Neural cell (in vitro differentiated cells): ENCODE measurements around the gene PPEF2. TPM values are rescaled to one million over a fixed set of nuclear protein-coding genes. Genes with fewer than 3 reads are reported as not detected.

ENCODE experiments used
- H2AFZ ChIP-seq: fragments of 200-600, 300-800 bp; sonication (generic), shearing (Covaris generic); 2 replicates; pipeline ENCODE4 v1.6.0; 2014; ENCODE audit warnings: low read depth, mild to moderate bottlenecking, antibody characterized with exemption, low read length, moderate library complexity
- H3F3A ChIP-seq: fragments of 200-600 bp; shearing (Covaris generic); 2 replicates; pipeline ENCODE4 v1.6.1; 2016; ENCODE audit warnings: mild to moderate bottlenecking, moderate library complexity, mixed read lengths, antibody characterized with exemption, low read length; ENCODE audit not compliant: insufficient read depth, poor library complexity, severe bottlenecking
- H3K27ac ChIP-seq: fragments of 200-600, 300-800 bp; sonication (generic), shearing (Covaris generic); 2 replicates; pipeline ENCODE4 v1.5.1; 2014; ENCODE audit warnings: mild to moderate bottlenecking, low read length, moderate library complexity
- H3K27me3 ChIP-seq: fragments of 300-800, 200-600 bp; sonication (generic), shearing (Covaris generic); 2 replicates; pipeline ENCODE4 v1.6.0; 2014; ENCODE audit warnings: mild to moderate bottlenecking, low read depth, low read length, moderate library complexity; ENCODE audit not compliant: insufficient read depth
- H3K36me3 ChIP-seq: fragments of 300-800, 200-600 bp; sonication (generic), shearing (Covaris generic); 2 replicates; pipeline ENCODE4 v1.5.1; 2014; ENCODE audit warnings: mild to moderate bottlenecking, antibody characterized with exemption, low read length, moderate library complexity; ENCODE audit not compliant: insufficient read depth
- H3K4me2 ChIP-seq: fragments of 300-800, 200-600 bp; sonication (generic), shearing (Covaris generic); 2 replicates; pipeline ENCODE4 v1.6.0; 2014; ENCODE audit warnings: mild to moderate bottlenecking, low read length
- H3K4me3 ChIP-seq: fragments of 300-800, 200-600 bp; sonication (generic), shearing (Covaris generic); 2 replicates; pipeline ENCODE4 v1.5.1; 2014; ENCODE audit warnings: mild to moderate bottlenecking, low read length, moderate library complexity
- H3K79me2 ChIP-seq: fragments of 200-600 bp; shearing (Covaris generic); replicated peaks from 2 replicates; pipeline ENCODE4 v1.6.0; 2014; ENCODE audit warnings: mild to moderate bottlenecking, low read length, moderate library complexity; ENCODE audit not compliant: insufficient read depth
- H3K9ac ChIP-seq: fragments of 300-800, 200-600 bp; sonication (generic), shearing (Covaris generic); 2 replicates; pipeline ENCODE4 v1.6.1; 2016; ENCODE audit warnings: mild to moderate bottlenecking, low read length, mixed read lengths
- H3K9me2 ChIP-seq: fragments of 200-600 bp; shearing (Covaris generic); 2 replicates; pipeline ENCODE4 v1.6.1; 2016; ENCODE audit warnings: mild to moderate bottlenecking, low read length, mixed read lengths; ENCODE audit not compliant: insufficient read depth
- H3K9me3 ChIP-seq: fragments of 200-600, 300-800 bp; sonication (generic), shearing (Covaris generic); 2 replicates; pipeline ENCODE4 v1.6.1; 2016; ENCODE audit warnings: mild to moderate bottlenecking, mixed run types, low read length, moderate library complexity, mixed read lengths
- H4K20me1 ChIP-seq: fragments of 200-600 bp; shearing (Covaris generic); 2 replicates; pipeline ENCODE4 v1.6.1; 2016; ENCODE audit warnings: mild to moderate bottlenecking, mixed run types; ENCODE audit not compliant: insufficient read depth
- CTCF ChIP-seq: fragments of 450-650 bp; IDR thresholded peaks from 2 replicates; pipeline ENCODE4 v1.5.1; 2014; ENCODE audit warnings: antibody characterized with exemption, mild to moderate bottlenecking, moderate library complexity; ENCODE audit not compliant: poor library complexity, severe bottlenecking
- EP300 ChIP-seq: fragments of 450-650 bp; conservative IDR thresholded peaks from 2 replicates; pipeline ENCODE4 v1.6.1; 2014; ENCODE audit warnings: antibody characterized with exemption, mild to moderate bottlenecking, moderate library complexity; ENCODE audit not compliant: poor library complexity, severe bottlenecking
- EZH2 ChIP-seq: fragments of 200-600, 300-800 bp; shearing (Covaris generic), sonication (generic); IDR thresholded peaks from 2 replicates; pipeline ENCODE4 v1.6.1; 2014; ENCODE audit warnings: antibody characterized with exemption, low read length, borderline replicate concordance, mild to moderate bottlenecking; ENCODE audit not compliant: insufficient read depth, poor library complexity, severe bottlenecking
- MXI1 ChIP-seq: fragments of 450-650 bp; conservative IDR thresholded peaks from 2 replicates; pipeline ENCODE4 v1.6.1; 2014; ENCODE audit warnings: antibody characterized with exemption, mild to moderate bottlenecking; ENCODE audit not compliant: poor library complexity, severe bottlenecking
- POLR2AphosphoS5 ChIP-seq: IDR thresholded peaks from 2 replicates; pipeline ENCODE4 v1.6.1; 2012
- RAD21 ChIP-seq: fragments of 450-650 bp; conservative IDR thresholded peaks from 2 replicates; pipeline ENCODE4 v1.6.1; 2014; ENCODE audit warnings: antibody characterized with exemption, mild to moderate bottlenecking, moderate library complexity
- SMC3 ChIP-seq: fragments of 450-650 bp; conservative IDR thresholded peaks from 2 replicates; pipeline ENCODE4 v1.6.1; 2014; ENCODE audit warnings: antibody characterized with exemption, mild to moderate bottlenecking, moderate library complexity; ENCODE audit not compliant: poor library complexity
- TAF1 ChIP-seq: IDR thresholded peaks from 2 replicates; pipeline ENCODE4 v1.6.1; 2012; ENCODE audit warnings: low read depth
- polyA plus RNA-seq: library from polyadenylated mRNA; depleted of rRNA; stranded (reverse); fragments of >200 nt; gene quantifications from 2 replicates; pipeline ENCODE4 v1.2.3, GENCODE V29; 2014
- TF ChIP-seq, protein P1 (sequence below): IDR thresholded peaks from 2 replicates; pipeline ENCODE4 v1.6.1; 2012; ENCODE audit warnings: borderline replicate concordance

Gene PPEF2
- polyA plus RNA-seq, 1 donor from 2014 or later: 0.28 TPM

GRCh38 chr4:75820676-75821075, 81.6 kb downstream of the PPEF2 start:
- H3K4me3 ChIP-seq: no peak overlapping the region
- TF ChIP-seq MXI1: no peak
- no peak for TF ChIP-seq CTCF
- no peak for TF ChIP-seq SMC3
- TF ChIP-seq POLR2AphosphoS5: no peak
- TF ChIP-seq EP300: no peak
- no peak for TF ChIP-seq TAF1
- no peak for TF ChIP-seq EZH2
- no peak for TF ChIP-seq RAD21
- TF ChIP-seq, protein P1, sequence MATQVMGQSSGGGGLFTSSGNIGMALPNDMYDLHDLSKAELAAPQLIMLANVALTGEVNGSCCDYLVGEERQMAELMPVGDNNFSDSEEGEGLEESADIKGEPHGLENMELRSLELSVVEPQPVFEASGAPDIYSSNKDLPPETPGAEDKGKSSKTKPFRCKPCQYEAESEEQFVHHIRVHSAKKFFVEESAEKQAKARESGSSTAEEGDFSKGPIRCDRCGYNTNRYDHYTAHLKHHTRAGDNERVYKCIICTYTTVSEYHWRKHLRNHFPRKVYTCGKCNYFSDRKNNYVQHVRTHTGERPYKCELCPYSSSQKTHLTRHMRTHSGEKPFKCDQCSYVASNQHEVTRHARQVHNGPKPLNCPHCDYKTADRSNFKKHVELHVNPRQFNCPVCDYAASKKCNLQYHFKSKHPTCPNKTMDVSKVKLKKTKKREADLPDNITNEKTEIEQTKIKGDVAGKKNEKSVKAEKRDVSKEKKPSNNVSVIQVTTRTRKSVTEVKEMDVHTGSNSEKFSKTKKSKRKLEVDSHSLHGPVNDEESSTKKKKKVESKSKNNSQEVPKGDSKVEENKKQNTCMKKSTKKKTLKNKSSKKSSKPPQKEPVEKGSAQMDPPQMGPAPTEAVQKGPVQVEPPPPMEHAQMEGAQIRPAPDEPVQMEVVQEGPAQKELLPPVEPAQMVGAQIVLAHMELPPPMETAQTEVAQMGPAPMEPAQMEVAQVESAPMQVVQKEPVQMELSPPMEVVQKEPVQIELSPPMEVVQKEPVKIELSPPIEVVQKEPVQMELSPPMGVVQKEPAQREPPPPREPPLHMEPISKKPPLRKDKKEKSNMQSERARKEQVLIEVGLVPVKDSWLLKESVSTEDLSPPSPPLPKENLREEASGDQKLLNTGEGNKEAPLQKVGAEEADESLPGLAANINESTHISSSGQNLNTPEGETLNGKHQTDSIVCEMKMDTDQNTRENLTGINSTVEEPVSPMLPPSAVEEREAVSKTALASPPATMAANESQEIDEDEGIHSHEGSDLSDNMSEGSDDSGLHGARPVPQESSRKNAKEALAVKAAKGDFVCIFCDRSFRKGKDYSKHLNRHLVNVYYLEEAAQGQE: no peak
- H3F3A ChIP-seq: no peaks in the 10 kb centered on the region

DNA sequence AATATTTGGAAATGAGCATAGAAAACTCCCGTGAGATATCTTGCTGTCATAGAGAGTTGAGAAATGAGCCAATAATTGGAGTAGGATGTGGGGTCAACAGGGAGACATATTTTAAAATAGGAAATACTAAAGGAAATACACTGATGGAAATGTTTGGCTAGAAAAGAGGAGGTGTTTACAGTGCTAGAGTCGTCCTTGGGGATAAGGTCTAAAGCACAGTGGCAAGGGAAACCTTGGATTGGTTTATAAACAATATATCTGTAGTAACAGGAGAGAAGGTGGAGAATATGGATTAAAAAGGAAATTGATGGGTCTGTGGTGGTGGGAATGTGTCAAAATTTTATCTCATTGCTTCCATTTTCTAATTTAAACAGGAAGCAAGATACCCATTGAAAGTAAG, 82.1 kb downstream of the PPEF2 start:
- Histone ChIP-seq H2AFZ (no peak overlapping the region), H3K9me3 (no peaks in the 10 kb centered on the region), H4K20me1 (no peaks in the 10 kb centered on the region), H3K9me2 (no peaks in the 10 kb centered on the region), H3K4me2 (no peak overlapping the region), H3K4me3 (no peak overlapping the region), H3F3A (no peaks in the 10 kb centered on the region), H3K9ac (no peak overlapping the region), H3K27ac (no peak overlapping the region), H3K79me2 (no peaks in the 10 kb centered on the region), H3K27me3 (no peaks in the 10 kb centered on the region), H3K36me3 (no peaks in the 10 kb centered on the region)
- no peak for TF ChIP-seq POLR2AphosphoS5
- no peak for TF ChIP-seq EZH2

More at GRCh38 chr4:75820676-75821075, 81.6 kb downstream of the PPEF2 start:
- Histone ChIP-seq H3K9me3 (no peaks in the 10 kb centered on the region), H3K9me2 (no peaks in the 10 kb centered on the region), H4K20me1 (no peaks in the 10 kb centered on the region), H3K4me2 (no peak overlapping the region), H3K9ac (no peak overlapping the region), H2AFZ (no peak overlapping the region), H3K79me2 (no peaks in the 10 kb centered on the region), H3K36me3 (no peaks in the 10 kb centered on the region), H3K27ac (no peak overlapping the region), H3K27me3 (no peaks in the 10 kb centered on the region)

DNA sequence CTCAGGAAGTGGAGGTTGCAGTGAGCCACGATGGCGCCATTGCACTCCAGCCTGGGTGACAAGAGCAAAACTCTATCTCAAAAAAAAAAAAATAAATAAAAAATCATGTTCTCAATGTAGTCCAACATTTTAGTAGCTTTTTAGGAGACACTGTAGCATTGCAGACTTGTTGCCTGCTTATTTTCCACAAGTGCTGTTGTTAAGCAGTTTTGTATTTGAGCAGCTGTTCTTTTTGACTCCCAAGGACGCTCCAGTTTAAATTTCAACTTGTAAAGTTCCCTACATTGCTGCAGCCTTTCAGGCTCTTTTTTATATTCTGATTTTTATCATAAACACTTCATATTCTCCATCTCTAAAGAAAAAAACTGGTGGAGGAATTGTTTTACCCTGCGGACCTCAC, 83.1 kb downstream of the PPEF2 start:
- H3K4me3 ChIP-seq: no peak overlapping the region
- H3K9me2 ChIP-seq: no peaks in the 10 kb centered on the region
- H4K20me1 ChIP-seq: no peaks in the 10 kb centered on the region
- H3K27ac ChIP-seq: no peak overlapping the region
- H3K27me3 ChIP-seq: no peaks in the 10 kb centered on the region
- no peaks in the 10 kb centered on the region for H3K9me3 ChIP-seq
- H3K4me2 ChIP-seq: no peak overlapping the region
- H3F3A ChIP-seq: no peaks in the 10 kb centered on the region
- no peak overlapping the region for H2AFZ ChIP-seq
- H3K79me2 ChIP-seq: no peaks in the 10 kb centered on the region
- no peak overlapping the region for H3K9ac ChIP-seq
- peaks cover 8% of the 10 kb centered on the region for H3K36me3 ChIP-seq
- TF ChIP-seq MXI1 (no peak), TAF1 (no peak), POLR2AphosphoS5 (no peak), EP300 (no peak), SMC3 (no peak), CTCF (no peak), RAD21 (no peak), EZH2 (no peak)
- TF ChIP-seq, protein P1: no peak
